Mucosa of stomach (tissue), 1 donor: ENCODE results near the gene ARL2BP.

ENCODE experiments used
- H3K27me3 ChIP-seq: one replicate; pipeline ENCODE4 v1.7.0; 2013; ENCODE audit warnings: mild to moderate bottlenecking, low read length; ENCODE audit not compliant: control insufficient read depth, insufficient read depth
- H3K36me3 ChIP-seq: one replicate; pipeline ENCODE4 v1.7.0; 2013; ENCODE audit warnings: low read length; ENCODE audit not compliant: control insufficient read depth, insufficient read depth
- H3K4me1 ChIP-seq: one replicate; pipeline ENCODE4 v1.7.0; 2013; ENCODE audit warnings: mild to moderate bottlenecking, low read length; ENCODE audit not compliant: control insufficient read depth, insufficient read depth
- H3K4me3 ChIP-seq: one replicate; pipeline ENCODE4 v1.7.0; 2013; ENCODE audit warnings: low read length
- H3K9ac ChIP-seq: one replicate; pipeline ENCODE4 v1.7.0; 2013; ENCODE audit warnings: mild to moderate bottlenecking, low read length, moderate library complexity
- H3K9me3 ChIP-seq: one replicate; pipeline ENCODE4 v1.7.0; 2013; ENCODE audit warnings: mild to moderate bottlenecking, low read length, moderate library complexity; ENCODE audit not compliant: control insufficient read depth
- donor health status: Pancreatic carcinoma.

ARL2BP gene

GRCh38 chr16:57223057-57223456, 22.0 kb upstream of the ARL2BP start:
- Histone ChIP-seq H3K9ac (no peak overlapping the region), H3K4me1 (no peaks in the 10 kb centered on the region), H3K9me3 (no peaks in the 10 kb centered on the region), H3K36me3 (peaks cover 12% of the 10 kb centered on the region), H3K4me3 (no peak overlapping the region), H3K27me3 (no peaks in the 10 kb centered on the region)

- H3K36me3 ChIP-seq: peaks cover 12% of the 10 kb centered on the region
- H3K4me1 ChIP-seq: no peaks in the 10 kb centered on the region
- no peaks in the 10 kb centered on the region for H3K9me3 ChIP-seq
Observed at GRCh38 chr16:57224651-57225335, 20.3 kb upstream of the ARL2BP start.

GRCh38 chr16:57225978-57226377, 19.1 kb upstream of the ARL2BP start:
- Histone ChIP-seq H3K4me1 (no peaks in the 10 kb centered on the region), H3K9ac (no peak overlapping the region), H3K9me3 (no peaks in the 10 kb centered on the region), H3K27me3 (no peaks in the 10 kb centered on the region), H3K36me3 (peaks cover 12% of the 10 kb centered on the region), H3K4me3 (no peak overlapping the region)

More at GRCh38 chr16:57224651-57225335, 20.3 kb upstream of the ARL2BP start:
- H3K27me3 ChIP-seq: no peaks in the 10 kb centered on the region
- no peak overlapping the region for H3K9ac ChIP-seq
- no peak overlapping the region for H3K4me3 ChIP-seq

DNA sequence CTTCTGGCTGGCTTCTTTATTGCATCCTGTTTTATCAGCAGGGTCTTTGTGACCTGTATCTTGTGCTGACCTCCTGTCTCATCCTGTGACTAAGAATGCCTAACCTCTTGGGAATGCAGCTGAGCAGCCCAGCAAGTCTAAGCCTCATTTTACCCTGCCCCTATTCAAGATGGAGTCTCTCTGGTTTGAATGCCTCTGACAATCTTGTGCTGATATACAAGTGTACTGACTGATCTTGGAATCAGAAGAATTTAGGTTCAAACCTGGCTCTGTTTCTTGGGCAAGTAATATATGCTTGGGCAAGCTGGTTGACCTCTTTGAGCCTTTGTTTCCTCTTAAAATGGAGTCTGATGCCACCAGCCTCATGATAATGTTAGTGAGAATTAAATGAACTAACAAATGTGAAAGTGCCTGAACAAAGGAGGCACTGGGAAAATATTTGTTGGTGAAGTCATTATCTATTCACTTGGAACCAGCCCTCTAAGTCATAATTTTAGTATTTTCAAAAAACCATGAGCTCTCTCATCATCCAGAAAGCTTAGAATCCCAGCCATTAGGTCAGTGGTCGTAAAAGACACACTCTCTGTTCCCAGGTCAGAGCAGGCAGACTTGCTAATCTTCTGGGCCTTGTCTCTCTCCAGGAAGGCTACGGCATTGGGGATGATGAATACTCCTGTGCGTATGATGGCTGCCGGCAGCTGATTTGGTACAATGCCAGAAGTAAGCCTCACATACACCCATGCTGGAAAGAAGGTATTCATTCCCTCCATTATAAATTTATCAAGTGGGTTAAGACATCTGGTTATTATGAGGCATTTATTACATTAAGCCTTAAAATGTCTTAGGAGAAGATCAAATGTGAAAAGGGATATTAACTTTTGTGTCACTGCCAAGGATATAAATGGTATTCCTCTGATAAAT, 18.1 kb upstream of the ARL2BP start:
- Histone ChIP-seq H3K27me3 (no peaks in the 10 kb centered on the region), H3K9me3 (no peaks in the 10 kb centered on the region), H3K4me3 (no peak overlapping the region), H3K36me3 (peaks cover 14% of the 10 kb centered on the region), H3K9ac (no peak overlapping the region), H3K4me1 (no peaks in the 10 kb centered on the region)

GRCh38 chr16:57229079-57229478, 16.0 kb upstream of the ARL2BP start:
- Histone ChIP-seq H3K9me3 (no peaks in the 10 kb centered on the region), H3K4me1 (no peaks in the 10 kb centered on the region), H3K9ac (no peak overlapping the region), H3K4me3 (no peak overlapping the region), H3K27me3 (no peaks in the 10 kb centered on the region), H3K36me3 (peaks cover 15% of the 10 kb centered on the region)

GRCh38 chr16:57231821-57232350, 13.2 kb upstream of the ARL2BP start:
- Histone ChIP-seq H3K9ac (no peak overlapping the region), H3K4me1 (peaks cover 6% of the 10 kb centered on the region), H3K9me3 (no peaks in the 10 kb centered on the region), H3K36me3 (peaks cover 24% of the 10 kb centered on the region), H3K27me3 (no peaks in the 10 kb centered on the region), H3K4me3 (no peak overlapping the region)

DNA sequence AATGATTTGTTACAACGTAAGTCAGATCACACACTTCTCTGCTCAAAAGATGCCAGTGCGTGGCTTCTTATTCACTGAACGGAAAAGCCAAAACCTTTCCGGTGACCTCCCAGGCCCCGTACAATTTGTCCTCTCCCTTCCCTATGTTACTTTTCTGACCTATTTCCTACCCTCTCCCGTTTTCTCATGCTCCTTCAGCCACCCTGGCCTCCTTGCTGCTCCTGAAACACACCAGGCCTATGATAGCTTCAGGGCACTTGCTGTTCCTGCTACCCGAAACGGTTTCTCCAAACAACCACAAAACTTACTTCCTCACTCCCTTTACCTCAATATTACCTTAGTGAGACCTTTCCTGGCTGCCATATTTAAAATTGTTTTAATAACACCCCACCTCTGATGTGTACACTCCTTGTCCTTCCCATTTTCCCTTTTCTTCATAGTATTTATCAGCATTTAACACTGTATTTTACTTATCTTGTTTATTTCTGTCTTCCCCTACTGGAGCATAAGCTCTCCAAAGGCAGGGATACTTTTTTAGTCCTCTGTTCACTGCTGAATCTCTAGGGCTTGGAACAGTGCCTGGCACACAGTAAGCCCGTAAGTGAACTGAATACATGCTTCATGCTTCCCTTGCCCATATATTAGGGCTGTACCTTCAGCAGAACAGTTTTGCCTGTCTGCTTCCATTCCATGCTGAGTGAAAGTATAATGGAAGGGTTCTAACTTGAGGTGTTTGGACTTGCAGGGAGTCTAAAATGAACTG, 10.9 kb upstream of the ARL2BP start:
- Histone ChIP-seq H3K27me3 (no peaks in the 10 kb centered on the region), H3K9ac (no peak overlapping the region), H3K9me3 (no peaks in the 10 kb centered on the region), H3K4me1 (peaks cover 6% of the 10 kb centered on the region), H3K4me3 (no peak overlapping the region), H3K36me3 (peaks cover 16% of the 10 kb centered on the region)

DNA sequence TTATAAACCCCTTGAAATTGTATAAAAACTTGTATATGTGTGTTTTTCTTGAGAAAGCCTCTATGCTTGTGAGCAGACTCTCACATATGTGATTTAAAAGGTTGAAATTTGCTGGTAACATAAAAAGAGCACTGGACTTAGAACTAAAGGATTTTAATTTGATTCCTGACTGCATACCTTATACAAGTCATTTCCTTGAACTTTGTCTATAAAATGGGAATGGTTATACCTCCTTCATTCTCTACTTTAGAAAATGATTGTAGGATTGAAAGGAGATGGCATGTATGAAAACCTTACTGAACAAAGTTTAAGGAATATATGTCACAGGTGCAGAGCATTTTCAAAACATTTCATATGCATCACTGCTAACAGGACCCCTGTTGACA, 10.4 kb upstream of the ARL2BP start:
- Histone ChIP-seq H3K4me1 (peaks cover 6% of the 10 kb centered on the region), H3K27me3 (no peaks in the 10 kb centered on the region), H3K4me3 (no peak overlapping the region), H3K9me3 (no peaks in the 10 kb centered on the region), H3K9ac (no peak overlapping the region), H3K36me3 (peaks cover 16% of the 10 kb centered on the region)

- no peak overlapping the region for H3K9ac ChIP-seq
- no peaks in the 10 kb centered on the region for H3K27me3 ChIP-seq
- H3K4me1 ChIP-seq: peaks cover 6% of the 10 kb centered on the region
- no peak overlapping the region for H3K4me3 ChIP-seq
- peaks cover 16% of the 10 kb centered on the region for H3K36me3 ChIP-seq
- no peaks in the 10 kb centered on the region for H3K9me3 ChIP-seq
Observed at GRCh38 chr16:57235128-57236021, 9.7 kb upstream of the ARL2BP start.

DNA sequence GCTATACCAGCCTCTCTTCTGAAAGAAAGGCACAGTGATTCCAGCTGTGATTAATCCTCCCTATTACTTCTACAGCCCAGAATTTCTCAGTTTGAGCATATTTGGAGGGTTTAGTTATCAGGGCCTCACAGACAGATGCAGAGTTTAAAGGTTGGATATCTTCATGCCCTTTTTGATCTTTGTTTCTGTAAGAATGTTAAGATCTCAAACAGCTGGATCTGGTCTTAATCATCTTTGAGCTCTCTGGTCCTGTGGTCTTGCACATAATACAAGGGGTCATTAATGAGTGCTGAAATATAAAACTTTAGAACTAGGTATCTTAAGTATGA, 9.1 kb upstream of the ARL2BP start:
- H3K27me3 ChIP-seq: no peaks in the 10 kb centered on the region
- no peak overlapping the region for H3K4me3 ChIP-seq
- no peak overlapping the region for H3K9ac ChIP-seq
- peaks cover 16% of the 10 kb centered on the region for H3K36me3 ChIP-seq
- H3K9me3 ChIP-seq: no peaks in the 10 kb centered on the region
- H3K4me1 ChIP-seq: peaks cover 6% of the 10 kb centered on the region

DNA sequence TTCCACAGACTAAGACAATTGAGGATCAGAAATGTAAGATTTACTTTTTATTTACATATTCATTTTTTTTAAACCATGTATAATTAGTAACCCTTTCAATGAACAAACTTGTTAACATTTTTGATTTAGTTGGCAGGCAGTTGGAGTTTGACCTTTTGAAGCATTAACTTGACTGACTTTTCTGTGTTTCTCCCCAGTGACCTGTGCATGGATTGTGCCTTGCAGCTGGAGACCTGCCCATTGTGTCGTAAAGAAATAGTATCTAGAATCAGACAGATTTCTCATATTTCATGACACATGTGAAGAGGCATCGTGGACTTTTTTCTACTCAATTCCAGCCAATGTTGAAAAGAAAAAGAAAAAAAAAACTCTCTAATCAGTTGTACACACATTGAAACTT, 6.4 kb upstream of the ARL2BP start:
- Histone ChIP-seq H3K9me3 (no peaks in the 10 kb centered on the region), H3K4me1 (peaks cover 6% of the 10 kb centered on the region), H3K9ac (no peak overlapping the region), H3K4me3 (no peak overlapping the region), H3K27me3 (no peaks in the 10 kb centered on the region), H3K36me3 (peaks cover 9% of the 10 kb centered on the region)
